SKM-1 treated with dmso at 0.1 percent for 144 hours (cell line): Measurements from ENCODE around the gene ST3GAL4.
A peak's percentile ranks its signal among the peaks of the same experiment; 100 is the strongest.
"Not testable (repeated sequence)": the region's sequence is repeated elsewhere in the genome, so short reads cannot be mapped to it uniquely, and the experiment has no call there.

Source experiments
- DNase-seq: peaks from one replicate; lab custom pipeline; 2025; ENCODE audit not compliant: unreplicated experiment; lab: John Stamatoyannopoulos, UW

Gene ST3GAL4

DNA sequence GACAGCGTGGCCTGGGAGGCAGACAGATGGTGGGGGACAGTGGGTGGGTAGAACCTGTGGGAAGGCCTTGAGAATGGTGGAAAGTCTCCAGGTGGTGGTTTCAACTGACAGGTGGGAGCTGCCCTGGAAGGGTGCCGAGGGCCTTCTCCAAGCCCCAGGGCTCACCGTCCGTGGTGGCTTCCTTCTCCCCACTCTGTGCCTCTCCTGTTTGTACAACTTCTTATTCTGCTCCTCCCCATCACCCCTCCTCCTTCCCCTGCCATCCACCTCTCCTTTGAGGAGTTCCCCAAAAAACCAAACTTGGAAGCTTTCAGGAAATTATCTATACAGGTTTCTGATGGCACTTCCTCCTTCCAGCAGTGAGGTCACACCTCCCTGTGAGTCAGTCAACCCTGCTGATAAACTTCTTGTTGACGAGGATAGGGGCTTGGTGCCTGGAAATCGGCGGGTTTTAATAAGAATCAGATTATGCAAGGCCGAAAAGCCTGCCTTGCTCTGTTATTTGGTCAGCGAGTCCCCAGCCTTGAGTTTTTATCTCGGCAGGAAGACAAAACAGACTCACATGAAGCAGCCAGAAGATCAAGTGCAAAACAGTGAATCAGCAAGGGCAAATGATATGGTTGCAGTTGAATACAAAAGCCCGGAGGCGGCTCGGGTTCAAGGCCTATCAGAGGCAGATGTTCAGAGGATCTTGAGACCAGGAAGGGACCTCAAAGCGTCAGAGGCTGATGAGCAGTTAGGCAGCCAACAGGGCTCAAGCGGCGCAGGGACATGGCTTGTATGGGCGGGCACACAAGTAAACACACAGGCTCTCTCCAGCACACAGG lies 9.5 kb upstream of the ST3GAL4 start:
- DNase-seq: peak; percentile 95

DNA sequence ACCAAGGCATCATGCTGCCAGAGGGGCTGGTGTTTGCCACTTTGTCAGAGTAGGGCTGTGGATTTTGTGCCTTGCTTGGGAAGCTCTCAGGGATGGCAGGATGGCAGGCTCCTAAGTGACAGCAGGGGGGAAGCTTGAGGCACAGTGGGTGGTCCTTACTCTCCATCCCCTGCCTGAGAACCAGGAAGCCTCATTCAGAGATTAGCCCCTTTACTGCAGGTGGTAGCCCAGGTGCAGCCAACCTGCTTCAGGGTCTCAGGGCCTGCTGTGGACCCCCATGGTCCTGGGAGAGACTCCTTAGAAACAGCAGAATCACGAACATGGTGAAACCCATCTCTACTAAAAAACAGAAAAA lies 8.9 kb upstream of the ST3GAL4 start:
- DNase-seq: no peak

DNA sequence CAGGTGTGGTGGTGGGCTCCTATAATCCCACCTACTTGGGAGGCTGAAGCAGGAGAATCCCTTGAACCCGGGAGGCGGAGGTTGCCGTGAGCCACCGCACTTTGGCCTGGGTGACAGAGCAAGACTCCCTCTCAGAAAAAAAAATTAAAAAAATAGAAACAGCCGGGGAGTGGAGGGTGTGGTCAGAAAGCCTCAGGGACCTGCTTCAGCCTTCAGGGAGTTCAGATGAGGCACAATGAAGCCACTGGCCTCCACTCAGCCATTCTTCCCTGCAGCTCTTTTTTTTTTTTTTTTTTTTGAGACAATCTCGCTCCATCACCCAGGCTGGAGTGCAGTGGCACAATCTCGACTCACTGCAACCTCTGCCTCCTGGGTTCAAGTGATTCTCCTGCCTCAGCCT lies 8.5 kb upstream of the ST3GAL4 start:
- DNase-seq: not testable (repeated sequence)

DNA sequence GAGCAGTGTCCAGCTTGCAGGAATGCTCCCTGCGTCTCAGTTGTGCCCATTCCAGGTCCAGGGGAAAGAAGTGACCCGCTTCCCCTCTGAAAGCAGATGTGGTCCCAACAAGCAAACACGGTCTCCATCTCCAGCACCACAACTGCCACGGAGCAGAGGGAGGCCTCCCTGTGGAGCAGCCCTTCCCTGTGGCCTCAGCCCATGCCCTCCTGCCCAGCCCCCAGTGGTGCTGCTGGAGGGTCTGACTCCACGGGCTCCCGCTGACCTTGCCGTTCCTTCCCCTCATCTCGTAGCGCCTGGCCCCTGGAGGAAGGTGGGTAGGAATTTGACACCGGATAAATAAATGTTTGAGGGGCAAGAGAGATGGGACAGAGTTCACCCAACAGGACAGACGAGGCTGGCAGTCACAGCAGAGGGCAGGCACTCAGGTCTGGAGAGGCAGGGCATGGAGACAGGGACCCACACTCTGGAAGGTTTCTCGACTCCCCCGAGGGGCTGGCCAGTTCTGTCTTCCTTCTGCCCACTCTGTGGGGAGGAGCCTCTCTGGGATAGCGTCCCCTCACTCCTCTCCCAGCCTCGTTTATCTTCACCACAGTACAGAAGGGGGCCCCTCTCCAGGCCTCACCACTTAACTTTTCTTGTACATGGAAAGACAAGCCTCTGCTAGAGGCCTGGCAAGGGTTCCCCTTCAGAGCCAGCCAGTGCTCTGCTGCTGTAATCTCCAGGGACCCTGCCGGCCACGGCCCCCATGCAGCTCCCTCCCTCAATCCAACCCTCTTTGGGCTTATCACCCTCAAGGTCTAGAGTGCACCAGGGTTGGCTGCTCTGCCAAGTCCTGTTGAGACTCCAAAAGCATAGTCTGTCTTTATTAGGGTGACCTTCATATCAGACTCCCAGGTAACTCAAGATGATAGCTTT lies 7.5 kb upstream of the ST3GAL4 start:
- no peak for DNase-seq

DNA sequence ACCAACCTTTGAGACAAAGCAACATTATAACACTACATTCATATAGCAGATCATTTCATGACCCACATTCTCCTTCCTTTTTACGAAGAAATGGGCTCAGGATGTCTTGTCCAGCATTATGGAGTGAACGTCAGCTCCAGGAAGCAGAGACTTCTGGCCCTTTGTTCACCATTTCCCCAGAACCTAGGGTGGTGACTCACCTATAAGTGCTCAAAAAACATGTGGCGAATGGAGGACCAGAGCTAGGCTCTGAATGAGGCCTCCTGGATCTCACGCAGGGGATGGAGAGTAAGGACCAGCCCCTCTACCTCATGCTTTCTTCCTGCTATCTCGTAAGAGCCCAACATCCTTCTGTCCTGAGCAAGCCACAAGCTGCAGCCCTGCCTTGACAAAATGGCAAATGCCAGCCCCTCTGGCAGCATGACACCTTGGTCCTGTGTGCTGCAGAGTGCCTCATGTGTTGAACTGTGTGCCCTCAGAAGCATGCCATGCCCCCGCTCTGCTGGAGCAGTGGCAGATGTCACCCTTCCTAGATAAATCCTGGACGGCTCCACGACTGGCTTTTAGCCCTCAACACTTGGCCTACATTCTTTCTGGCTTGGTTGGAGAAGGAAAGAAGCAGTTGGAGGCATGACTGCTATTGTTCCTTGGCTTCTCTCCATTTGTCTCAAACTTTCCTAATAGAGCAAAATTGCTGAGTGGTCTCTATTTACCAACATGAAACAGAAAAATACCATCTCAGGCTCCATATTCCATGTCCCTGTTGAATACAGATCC lies 6.5 kb upstream of the ST3GAL4 start:
- DNase-seq: no peak

DNA sequence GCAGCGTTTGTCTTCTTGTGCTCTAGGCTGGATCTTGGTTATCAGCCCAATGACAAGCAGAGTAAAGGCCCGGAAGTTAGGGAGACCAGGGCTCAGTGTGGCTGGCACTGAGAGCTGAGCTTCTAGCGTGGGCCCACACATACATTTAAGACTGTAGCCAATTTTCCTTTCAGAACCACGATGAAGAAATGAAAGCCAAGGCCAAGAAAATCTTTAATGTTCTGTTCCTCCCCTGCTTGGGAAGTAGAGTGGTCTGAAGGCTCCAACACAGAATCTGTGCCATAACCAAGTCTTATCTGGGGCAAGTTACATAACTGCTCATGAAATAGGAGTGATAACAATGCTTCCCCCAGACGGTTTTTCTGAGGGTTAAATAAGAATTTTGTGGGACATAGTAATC lies 4.7 kb upstream of the ST3GAL4 start:
- DNase-seq: no peak

DNA sequence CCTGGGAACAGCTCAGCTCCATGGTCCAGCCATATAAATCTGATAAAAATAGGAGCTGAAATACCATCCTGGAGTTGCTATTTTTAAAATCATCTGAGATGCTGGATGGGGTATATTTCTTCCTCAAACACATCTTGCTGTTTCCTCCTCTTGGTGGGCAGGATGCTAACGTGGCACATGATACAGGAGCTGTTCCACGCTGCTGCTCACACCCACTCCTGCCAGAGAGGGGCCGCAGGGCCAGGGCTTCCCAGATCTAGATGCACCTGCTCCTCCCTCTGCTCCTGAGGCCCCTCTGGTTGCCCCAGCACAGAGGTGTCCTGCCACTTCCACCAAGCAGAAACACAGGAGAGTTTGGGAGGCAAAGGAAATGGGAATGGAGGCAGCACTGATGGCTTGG lies 3.3 kb upstream of the ST3GAL4 start:
- DNase-seq: no peak

DNA sequence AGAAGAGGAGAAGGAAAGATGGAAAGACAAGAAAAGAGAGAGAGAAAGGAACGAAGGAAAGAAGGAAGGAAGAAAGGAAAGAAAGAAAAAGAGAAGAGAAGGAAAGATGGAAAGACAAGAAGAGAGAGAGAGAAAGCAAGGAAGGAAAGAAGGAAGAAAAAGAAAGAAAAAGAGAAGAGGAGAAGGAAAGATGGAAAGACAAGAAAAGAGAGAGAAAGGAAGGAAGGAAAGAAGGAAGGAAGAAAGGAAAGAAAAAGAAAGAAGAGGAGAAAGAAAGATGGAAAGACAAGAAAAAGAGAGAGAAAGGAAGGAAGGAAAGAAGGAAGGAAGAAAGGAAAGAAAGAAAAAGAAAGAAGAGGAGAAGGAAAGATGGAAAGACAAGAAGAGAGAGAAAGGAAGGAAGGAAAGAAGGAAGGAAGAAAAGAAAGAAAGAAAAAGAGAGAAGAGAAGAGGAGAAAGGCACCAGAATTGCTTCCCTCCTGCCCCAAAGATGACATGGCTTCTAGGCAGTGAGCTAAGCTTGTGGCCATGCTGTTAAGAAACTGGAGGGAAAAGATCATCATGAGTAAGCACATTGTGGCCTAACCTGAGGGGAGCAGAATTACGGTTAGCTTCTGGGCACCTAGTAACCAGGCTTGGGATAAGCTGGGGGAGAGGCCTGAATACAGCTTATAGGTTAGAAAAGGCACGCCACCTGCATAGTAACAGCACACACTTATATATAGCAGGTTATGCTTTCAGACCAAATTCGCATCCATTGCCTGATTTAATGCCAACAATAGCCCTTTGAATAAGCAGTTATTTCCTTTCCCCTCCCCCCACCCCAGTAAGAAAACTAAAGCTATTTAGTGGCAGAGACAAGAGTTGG lies 2.3 kb upstream of the ST3GAL4 start:
- peak; percentile 73 for DNase-seq

DNA sequence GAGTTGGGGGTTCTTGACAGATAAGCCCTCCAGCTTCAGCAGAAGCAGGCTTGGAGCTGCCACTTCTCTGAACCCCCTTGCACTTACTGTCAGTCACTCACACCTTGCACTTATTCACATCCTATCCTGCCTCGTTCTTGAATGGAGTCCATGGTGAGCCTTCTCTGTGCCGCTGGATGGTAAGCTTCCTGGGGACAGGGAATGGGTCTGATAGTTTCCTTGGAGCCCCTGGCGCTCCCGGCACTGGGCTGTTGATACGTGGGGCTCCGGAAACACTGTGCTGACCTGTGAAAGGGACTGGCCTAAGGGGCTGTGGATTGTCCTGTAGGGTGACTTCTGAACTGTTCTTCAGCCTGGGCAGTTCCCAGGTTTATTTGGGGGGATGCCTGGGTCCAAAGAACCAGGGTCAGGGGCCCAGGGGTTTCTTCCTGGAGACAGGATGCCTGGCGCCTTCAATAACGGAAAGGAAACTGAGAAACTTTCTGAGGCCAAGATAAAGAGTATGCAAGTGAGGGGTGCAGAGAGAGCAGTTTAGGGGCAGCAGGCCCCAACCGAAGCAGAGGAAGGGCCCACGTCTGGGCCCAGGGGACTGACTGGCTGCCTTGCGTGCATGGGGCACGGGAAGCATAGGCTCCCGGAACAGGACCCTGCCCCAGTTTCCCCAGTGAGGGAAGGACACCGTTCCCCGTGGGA lies 709 bp upstream of the ST3GAL4 start:
- DNase-seq: no peak

DNA sequence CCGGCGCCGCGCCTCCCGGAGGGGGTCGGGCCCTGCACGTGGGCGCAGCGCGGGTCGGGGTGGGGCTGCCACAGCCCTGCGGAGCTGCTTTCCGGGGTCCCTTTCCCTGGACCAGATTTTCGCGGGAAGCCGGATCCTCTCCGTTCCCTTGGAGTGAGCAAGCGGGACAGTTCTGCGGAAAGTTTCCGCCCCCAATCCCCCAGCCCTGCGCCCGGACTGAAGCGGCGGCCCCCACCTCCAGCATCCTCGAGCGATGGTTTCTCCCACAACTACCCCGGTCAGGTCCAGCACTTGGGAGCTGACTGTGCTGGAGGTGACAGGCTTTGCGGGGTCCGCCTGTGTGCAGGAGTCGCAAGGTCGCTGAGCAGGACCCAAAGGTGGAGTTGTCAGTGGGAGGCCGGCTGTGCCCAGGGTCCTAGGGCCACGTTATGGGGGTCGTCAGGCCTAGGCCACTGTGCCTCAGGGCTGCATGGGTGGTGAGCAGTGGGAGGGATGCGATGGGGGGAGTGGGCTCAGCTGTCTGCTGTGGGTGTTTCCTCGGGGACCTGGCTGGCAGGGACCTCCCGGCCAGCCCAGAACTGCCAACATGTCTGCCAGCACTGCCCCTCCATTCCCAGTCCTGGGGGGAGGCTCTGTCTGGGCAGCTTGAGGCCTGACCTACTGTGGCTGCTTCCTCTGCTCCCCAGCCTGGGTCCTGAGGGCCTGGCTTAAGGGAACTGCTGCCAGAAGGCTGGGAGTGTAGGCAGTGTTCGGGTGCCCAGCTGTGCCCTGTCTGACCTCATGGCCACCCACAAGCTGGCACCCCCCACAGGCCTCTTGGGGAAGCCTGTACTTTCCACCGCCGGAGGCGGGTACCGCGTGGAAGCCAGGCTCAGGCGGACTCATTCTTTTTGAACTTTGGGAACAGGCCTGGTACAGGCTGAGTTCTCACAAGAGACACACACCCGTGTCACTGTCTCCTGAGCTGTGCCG lies 726 bp downstream of the ST3GAL4 start:
- no peak for DNase-seq

DNA sequence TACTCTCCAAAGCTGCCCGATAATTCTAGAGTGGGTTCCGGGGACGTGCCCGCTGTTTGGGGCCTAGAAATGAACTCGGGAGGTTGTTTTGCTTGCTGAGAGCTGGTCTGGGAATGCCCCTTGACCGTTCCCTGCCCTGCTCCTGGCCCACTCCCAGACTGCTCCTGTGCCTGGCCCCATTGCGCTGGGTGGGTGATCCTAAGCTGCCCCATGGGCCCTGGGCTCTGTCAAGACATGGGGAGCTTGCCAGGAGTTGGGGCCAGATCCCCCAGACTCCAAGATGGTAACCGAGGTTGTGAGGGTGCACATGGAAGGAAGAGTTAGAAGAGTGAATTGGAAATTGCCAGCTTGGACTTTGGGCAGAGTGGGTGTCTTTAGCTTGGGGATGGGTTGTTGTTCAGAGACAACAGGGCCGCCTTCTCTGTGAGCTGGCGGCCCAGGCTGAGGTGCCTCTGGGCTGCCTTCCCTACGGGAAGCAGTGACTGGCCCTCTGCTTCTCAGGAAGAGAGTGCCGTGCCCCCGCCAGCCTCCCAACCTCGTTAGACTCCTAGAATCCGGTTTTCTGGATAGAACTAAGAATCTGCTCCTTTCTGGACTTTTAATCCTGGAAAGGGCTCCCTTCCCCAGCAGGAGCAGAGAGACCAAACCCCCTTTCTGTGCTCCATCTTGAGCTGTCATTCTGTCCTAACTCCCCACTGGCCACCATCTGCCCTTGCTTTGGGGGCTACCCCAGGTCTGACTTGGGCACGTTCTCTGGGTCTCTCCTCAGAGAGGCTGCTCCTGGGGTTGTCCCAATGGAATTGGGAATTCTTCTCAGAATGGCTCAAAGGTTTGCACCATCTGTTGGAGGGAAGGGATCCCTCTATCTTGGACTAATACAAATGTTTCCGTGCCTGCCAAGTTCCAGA lies 1.8 kb downstream of the ST3GAL4 start:
- no peak for DNase-seq

DNA sequence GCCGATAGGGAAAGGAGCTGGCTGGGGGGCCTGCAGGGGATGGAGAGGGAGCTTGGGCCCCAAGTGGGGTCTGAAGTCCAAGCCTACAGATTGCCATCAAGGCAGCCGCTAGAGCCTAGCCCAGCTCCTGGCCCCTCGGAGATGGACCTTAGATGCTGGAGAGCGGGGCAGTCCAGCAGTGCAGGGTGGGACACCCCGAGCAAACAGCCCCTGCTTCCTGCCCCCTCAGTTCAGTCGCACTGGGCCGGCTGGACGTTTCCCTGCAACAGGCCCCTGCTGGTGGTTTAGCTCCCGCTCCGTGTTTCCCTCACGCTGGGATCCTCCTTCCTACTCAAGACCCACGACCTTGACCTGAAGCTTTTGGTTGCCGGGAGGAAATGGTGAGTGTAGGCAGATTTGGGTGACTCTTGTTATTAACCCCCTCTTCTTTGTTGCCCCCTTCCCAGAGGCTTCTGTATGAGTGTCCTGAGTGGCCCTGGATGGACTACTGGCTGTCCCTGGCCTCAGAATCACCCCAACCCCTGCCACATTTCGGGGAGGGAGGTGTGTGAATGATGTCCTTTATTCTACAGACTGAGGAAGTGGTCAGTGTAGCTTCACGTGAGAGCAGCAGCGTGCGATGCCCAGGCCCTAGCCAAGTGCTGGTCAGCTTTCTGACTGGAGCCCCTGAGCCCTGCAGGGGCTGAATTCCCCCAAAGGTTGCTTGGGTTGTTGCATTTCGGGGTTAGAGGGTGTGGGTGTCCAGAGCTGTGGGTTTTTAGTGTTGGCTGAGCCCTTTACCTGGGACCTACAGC lies 2.7 kb downstream of the ST3GAL4 start:
- no peak for DNase-seq

DNA sequence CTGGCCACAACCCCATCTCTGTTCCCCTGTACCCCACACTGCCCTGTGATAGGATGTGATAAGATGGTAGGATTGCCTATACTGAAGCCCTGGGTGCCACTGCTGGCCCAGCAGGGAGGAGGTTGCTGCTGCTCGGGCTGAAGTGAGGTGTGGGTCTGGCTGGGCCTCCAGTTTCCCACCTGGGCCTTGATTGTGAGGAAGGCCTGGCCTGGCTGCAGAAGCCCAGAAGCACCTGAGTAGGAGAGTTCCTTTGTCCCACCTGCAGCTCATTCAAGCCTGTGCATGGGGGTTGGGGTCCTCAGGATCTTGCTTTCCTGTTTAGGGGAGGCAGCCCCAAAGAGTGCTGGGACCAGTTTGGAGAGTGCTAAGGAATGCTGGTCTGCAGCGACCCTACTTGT lies 3.3 kb downstream of the ST3GAL4 start:
- DNase-seq: no peak

DNA sequence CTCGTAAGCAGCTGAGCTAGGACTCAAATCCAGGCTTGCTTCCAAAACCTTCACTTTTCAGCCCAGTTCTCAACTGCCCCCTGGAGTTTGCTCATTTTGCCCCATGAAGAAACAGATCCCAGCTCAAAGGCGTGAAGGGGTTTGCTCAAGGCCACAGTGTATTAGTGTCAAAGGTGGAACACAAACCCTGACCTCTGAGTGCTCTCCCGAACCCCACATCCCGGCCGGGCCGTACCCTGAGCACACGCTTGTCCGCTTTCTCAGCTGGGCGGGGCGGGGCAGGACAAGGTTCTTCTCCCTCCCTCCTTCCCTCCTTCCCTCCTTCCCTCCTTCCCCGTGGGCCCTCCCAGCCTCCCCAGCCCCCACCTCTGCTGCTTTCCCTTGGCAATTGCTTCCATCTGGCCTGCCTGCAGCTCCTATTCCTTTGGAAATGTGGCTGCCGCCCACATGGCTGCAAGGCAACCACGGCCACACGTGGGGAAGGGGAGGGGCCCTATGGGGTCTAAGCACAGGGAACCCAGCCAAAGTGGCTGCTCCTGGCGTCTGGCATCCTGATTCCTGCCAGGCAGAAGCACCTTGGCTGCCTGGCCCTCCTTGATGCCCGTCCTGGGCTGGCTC lies 4.1 kb downstream of the ST3GAL4 start:
- no peak for DNase-seq

DNA sequence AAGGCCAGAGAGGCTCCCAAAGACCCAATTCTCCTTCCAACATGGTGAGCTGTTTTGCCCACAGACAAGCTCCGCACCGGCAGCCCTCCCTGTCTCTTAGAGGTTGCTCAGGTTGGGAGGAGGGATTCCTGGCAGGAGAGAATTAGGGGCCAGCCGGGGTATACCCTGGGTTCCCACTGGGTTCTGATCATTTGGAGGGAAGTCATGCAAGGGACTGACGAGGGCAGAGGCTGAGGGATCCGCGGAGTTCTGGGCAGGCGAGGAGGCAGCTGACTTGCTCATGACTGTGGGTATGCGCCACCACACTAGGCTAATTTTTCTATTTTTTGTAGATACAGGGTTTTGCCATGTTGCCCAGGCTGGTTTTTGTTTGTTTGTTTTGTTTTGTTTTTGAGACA lies 4.6 kb downstream of the ST3GAL4 start:
- no peak for DNase-seq

DNA sequence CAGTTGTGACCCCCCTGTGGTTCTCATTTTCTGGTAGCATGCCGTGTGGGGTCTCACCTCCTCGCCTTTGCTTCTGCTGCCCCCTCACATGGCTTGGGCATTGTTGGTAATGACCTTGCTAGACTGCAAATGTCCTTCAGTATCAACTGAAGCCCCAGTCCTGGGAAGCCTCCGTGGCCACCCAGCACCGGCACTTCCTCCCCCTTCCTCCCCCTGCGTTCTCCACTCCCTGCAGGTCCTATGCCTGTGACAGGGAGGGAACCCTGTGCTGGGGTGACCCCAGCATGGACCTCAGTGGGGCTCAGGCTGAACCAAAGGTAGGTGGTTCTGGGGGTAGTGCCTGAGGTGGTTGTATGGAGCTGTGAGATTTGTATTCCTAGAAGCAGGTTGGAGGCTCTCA lies 5.9 kb downstream of the ST3GAL4 start:
- no peak for DNase-seq
